Measurements from ENCODE around the gene FAM83G.
"Not testable (repeated sequence)": the region's sequence is repeated elsewhere in the genome, so short reads cannot be mapped to it uniquely, and the experiment has no call there.

The FAM83G gene

DNA sequence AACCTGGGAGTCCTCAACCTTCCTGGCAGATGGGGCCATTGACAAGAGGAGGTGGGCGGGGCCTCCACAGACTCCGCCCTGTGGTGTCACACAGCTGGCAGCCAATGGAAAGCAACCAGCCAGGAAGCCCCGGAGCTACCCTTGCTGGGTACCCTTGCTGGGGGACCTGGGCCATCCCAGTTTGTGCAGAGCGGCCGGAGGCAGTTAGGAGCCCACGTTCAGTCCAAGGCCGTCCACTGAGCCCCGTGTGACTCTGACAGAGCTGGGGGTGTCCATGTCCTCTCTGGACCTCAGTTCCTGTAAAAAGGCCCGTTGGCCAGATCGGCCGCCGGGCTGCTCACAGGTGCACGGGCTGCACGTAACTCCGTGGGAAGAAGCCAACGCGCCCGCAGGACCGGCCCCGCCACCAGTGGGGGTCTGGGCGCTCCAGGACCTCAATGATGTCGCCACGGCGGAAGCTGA is 17.1 kb upstream of the FAM83G start:
- H3K27me3 ChIP-seq (ENCODE audit: insufficient read depth, low read length, poor library complexity) = no peaks in the 10 kb centered on the region
- WGBS (ENCODE audit: extremely low coverage, insufficient coverage, low lambda C conversion rate) = no CpG with 5 or more reads among the region's 24 CpGs
- H3K18ac ChIP-seq (ENCODE audit: low read length) = no peak overlapping the region
- no peak overlapping the region for H4K8ac ChIP-seq (ENCODE audit: low read depth, low read length)
- H3K4me3 ChIP-seq (ENCODE audit: low read length) = no peak overlapping the region
- no peak overlapping the region for H3K4me2 ChIP-seq (ENCODE audit: low read length)
- H2BK120ac ChIP-seq (ENCODE audit: low read depth, low read length) = no peak overlapping the region
- no peak overlapping the region for H3K9ac ChIP-seq (ENCODE audit: low read length)
- no peaks in the 10 kb centered on the region for H3K36me3 ChIP-seq (ENCODE audit: control insufficient read depth, insufficient read depth, low read length)
- no peak overlapping the region for H3K23ac ChIP-seq (ENCODE audit: low read length)
- no peaks in the 10 kb centered on the region for H3K4me1 ChIP-seq (ENCODE audit: control insufficient read depth, low read depth, low read length)
- no peaks in the 10 kb centered on the region for H3K79me2 ChIP-seq (ENCODE audit: control insufficient read depth, insufficient read depth, low read length)
- no peak overlapping the region for H3K4ac ChIP-seq (ENCODE audit: low read depth, low read length)
- no peaks in the 10 kb centered on the region for H3K79me1 ChIP-seq (ENCODE audit: low read length)
- DNase-seq = no peak
- no peak overlapping the region for H2BK15ac ChIP-seq (replicated peaks; ENCODE audit: low read depth)
- no peak overlapping the region for H2AK5ac ChIP-seq (ENCODE audit: low read length)
- H3K27ac ChIP-seq (ENCODE audit: low read depth, low read length) = no peak overlapping the region
- no peak overlapping the region for H4K5ac ChIP-seq (ENCODE audit: low read length)
- no peak overlapping the region for H3K56ac ChIP-seq (ENCODE audit: low read length)
- H2BK5ac ChIP-seq (ENCODE audit: low read length) = no peak overlapping the region

DNA sequence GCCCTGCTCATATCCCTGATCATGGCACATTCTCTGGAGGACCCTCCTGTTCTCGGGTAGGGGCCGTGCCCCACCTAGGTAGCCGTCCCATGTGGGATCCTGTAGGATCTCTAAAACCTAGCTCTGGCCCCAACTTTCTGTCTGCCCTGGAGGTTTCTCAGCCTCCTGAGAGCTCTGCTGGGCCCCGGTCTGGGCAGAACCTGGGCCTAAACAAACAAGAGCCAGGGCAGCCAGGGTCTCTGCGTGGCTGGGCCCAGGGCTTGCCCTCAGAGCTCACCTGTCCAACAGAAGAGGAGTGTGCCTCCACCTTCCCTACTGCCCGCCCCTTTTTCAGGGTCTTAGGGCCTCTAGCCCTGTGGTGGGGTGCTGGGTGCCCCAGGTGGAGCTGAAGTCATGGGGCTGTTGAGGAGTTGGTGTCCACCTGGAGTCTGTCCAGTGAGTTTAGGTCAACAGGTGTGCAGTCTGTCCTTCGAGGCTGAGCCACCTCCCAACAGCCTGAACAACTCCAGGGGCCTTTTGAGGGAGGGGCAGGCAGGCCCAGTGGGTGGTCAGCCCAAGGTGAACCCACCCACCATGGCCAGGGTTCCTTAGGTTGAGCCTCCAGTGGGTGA is 16.6 kb upstream of the FAM83G start:
- not testable (repeated sequence) for H3K23ac ChIP-seq (ENCODE audit: low read length); H4K5ac ChIP-seq (ENCODE audit: low read length); H2AK5ac ChIP-seq (ENCODE audit: low read length); DNase-seq; H2BK5ac ChIP-seq (ENCODE audit: low read length); H4K8ac ChIP-seq (ENCODE audit: low read depth, low read length); H2BK15ac ChIP-seq (replicated peaks; ENCODE audit: low read depth); H3K4me1 ChIP-seq (ENCODE audit: control insufficient read depth, low read depth, low read length); H3K27ac ChIP-seq (ENCODE audit: low read depth, low read length); H3K4me2 ChIP-seq (ENCODE audit: low read length); H3K36me3 ChIP-seq (ENCODE audit: control insufficient read depth, insufficient read depth, low read length); H3K79me2 ChIP-seq (ENCODE audit: control insufficient read depth, insufficient read depth, low read length); H3K56ac ChIP-seq (ENCODE audit: low read length); H3K27me3 ChIP-seq (ENCODE audit: insufficient read depth, low read length, poor library complexity); H3K18ac ChIP-seq (ENCODE audit: low read length); H2BK120ac ChIP-seq (ENCODE audit: low read depth, low read length); H3K79me1 ChIP-seq (ENCODE audit: low read length); H3K9ac ChIP-seq (ENCODE audit: low read length); H3K4ac ChIP-seq (ENCODE audit: low read depth, low read length); H3K4me3 ChIP-seq (ENCODE audit: low read length)
- WGBS (ENCODE audit: extremely low coverage, insufficient coverage, low lambda C conversion rate) = no CpG with 5 or more reads among the region's 7 CpGs

DNA sequence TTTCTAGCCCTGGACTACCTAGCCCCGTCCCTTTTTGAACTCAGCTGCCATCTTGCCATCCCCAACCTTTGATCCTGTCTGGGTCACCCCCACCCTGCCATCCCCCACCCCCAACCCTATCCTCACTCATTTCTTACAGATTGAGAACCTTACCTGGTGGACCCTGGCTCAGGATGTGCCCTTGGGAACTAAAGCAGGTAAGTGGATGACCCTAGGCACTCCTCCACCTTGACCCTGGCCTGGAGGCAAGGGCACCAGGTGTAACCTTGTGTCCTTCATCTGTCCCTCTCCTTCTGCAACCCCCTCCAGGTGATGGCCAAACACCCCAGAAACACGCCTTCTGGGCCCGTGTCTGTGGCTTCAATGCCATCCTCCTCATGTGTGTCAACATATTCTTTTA is 15.5 kb upstream of the FAM83G start:
- no peak for DNase-seq
- H2BK15ac ChIP-seq (replicated peaks; ENCODE audit: low read depth) = no peak overlapping the region

DNA sequence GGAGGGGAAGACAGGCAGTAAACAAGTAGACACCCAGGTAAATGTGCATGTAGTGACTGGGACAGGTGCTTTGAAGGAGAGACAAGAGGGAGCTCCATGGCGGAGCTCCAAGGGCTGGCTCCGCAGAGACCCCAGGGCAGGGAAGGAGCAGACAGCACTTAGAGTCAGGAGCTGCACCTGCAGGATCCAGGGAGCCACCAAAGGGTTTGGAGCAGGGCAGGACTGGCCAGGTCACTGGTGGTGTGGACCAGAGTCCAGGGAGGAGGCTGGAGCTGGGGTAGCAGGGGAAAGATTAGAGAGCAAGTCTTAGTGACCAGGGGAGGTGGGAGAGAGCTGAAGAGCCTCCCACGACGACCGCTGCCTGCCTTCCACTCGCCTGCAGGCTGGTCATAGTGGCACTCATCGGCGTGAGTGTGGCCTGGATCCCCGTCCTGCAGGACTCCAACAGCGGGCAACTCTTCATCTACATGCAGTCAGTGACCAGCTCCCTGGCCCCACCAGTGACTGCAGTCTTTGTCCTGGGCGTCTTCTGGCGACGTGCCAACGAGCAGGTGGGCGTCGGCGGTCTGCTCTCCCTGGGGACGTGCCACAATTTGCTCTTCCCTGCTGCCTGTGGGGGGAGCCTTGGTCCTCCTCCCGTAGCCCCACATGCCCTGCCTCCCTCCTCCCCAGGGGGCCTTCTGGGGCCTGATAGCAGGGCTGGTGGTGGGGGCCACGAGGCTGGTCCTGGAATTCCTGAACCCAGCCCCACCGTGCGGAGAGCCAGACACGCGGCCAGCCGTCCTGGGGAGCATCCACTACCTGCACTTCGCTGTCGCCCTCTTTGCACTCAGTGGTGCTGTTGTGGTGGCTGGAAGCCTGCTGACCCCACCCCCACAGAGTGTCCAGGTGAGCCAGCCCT is 14.7 kb upstream of the FAM83G start:
- DNase-seq = no peak
- Histone ChIP-seq H3K56ac (ENCODE audit: low read length) (no peak overlapping the region), H3K4me1 (ENCODE audit: control insufficient read depth, low read depth, low read length) (no peaks in the 10 kb centered on the region), H3K4me3 (ENCODE audit: low read length) (no peak overlapping the region), H4K8ac (ENCODE audit: low read depth, low read length) (no peak overlapping the region), H4K5ac (ENCODE audit: low read length) (no peak overlapping the region), H3K4me2 (ENCODE audit: low read length) (no peak overlapping the region), H3K79me1 (ENCODE audit: low read length) (no peaks in the 10 kb centered on the region), H3K23ac (ENCODE audit: low read length) (no peak overlapping the region), H2BK15ac (replicated peaks; ENCODE audit: low read depth) (no peak overlapping the region), H3K27me3 (ENCODE audit: insufficient read depth, low read length, poor library complexity) (no peaks in the 10 kb centered on the region), H2BK5ac (ENCODE audit: low read length) (no peak overlapping the region), H3K79me2 (ENCODE audit: control insufficient read depth, insufficient read depth, low read length) (no peaks in the 10 kb centered on the region), H3K9ac (ENCODE audit: low read length) (no peak overlapping the region), H3K36me3 (ENCODE audit: control insufficient read depth, insufficient read depth, low read length) (no peaks in the 10 kb centered on the region), H2BK120ac (ENCODE audit: low read depth, low read length) (no peak overlapping the region), H2AK5ac (ENCODE audit: low read length) (no peak overlapping the region), H3K27ac (ENCODE audit: low read depth, low read length) (no peak overlapping the region), H3K4ac (ENCODE audit: low read depth, low read length) (no peak overlapping the region), H3K18ac (ENCODE audit: low read length) (no peak overlapping the region)
- no CpG with 5 or more reads among the region's 27 CpGs for WGBS (ENCODE audit: extremely low coverage, insufficient coverage, low lambda C conversion rate)

More for the DNA sequence above, 15.5 kb upstream of the FAM83G start:
- H3K4me1 ChIP-seq (ENCODE audit: control insufficient read depth, low read depth, low read length) = no peaks in the 10 kb centered on the region
- no peak overlapping the region for H3K23ac ChIP-seq (ENCODE audit: low read length)
- WGBS (ENCODE audit: extremely low coverage, insufficient coverage, low lambda C conversion rate) = no CpG with 5 or more reads among the region's 3 CpGs
- no peak overlapping the region for H4K8ac ChIP-seq (ENCODE audit: low read depth, low read length)
- H3K27me3 ChIP-seq (ENCODE audit: insufficient read depth, low read length, poor library complexity) = no peaks in the 10 kb centered on the region
- H3K9ac ChIP-seq (ENCODE audit: low read length) = no peak overlapping the region
- H2BK5ac ChIP-seq (ENCODE audit: low read length) = no peak overlapping the region
- no peaks in the 10 kb centered on the region for H3K79me1 ChIP-seq (ENCODE audit: low read length)
- no peak overlapping the region for H4K5ac ChIP-seq (ENCODE audit: low read length)
- no peak overlapping the region for H3K4ac ChIP-seq (ENCODE audit: low read depth, low read length)
- H3K4me3 ChIP-seq (ENCODE audit: low read length) = no peak overlapping the region
- H3K4me2 ChIP-seq (ENCODE audit: low read length) = no peak overlapping the region
- no peak overlapping the region for H3K56ac ChIP-seq (ENCODE audit: low read length)
- no peak overlapping the region for H3K18ac ChIP-seq (ENCODE audit: low read length)
- H3K36me3 ChIP-seq (ENCODE audit: control insufficient read depth, insufficient read depth, low read length) = no peaks in the 10 kb centered on the region
- no peak overlapping the region for H3K27ac ChIP-seq (ENCODE audit: low read depth, low read length)
- H3K79me2 ChIP-seq (ENCODE audit: control insufficient read depth, insufficient read depth, low read length) = no peaks in the 10 kb centered on the region
- no peak overlapping the region for H2BK120ac ChIP-seq (ENCODE audit: low read depth, low read length)
- H2AK5ac ChIP-seq (ENCODE audit: low read length) = no peak overlapping the region

DNA sequence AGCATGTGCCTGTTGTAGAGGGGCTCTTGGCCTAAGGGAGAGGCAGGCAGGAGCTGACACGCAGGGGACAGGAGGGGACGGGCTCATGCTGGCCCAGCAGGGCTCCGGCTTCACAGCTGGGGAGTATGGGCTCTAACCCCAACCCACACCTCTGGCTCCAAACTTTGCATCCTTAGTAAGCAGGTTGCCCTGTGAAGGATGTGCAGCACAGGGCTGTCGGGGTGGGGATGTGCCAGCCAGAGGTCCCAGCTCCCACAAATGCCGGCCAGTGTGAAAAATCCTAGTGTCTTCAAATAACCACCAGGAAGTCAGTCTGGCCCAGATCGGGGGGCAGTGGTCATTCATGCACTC is 14.0 kb upstream of the FAM83G start:
- Histone ChIP-seq H2BK120ac (ENCODE audit: low read depth, low read length) (no peak overlapping the region), H3K36me3 (ENCODE audit: control insufficient read depth, insufficient read depth, low read length) (no peaks in the 10 kb centered on the region), H3K27me3 (ENCODE audit: insufficient read depth, low read length, poor library complexity) (no peaks in the 10 kb centered on the region), H2BK15ac (replicated peaks; ENCODE audit: low read depth) (no peak overlapping the region), H2BK5ac (ENCODE audit: low read length) (no peak overlapping the region), H3K27ac (ENCODE audit: low read depth, low read length) (no peak overlapping the region), H3K9ac (ENCODE audit: low read length) (no peak overlapping the region), H3K79me2 (ENCODE audit: control insufficient read depth, insufficient read depth, low read length) (no peaks in the 10 kb centered on the region), H3K4me3 (ENCODE audit: low read length) (no peak overlapping the region), H3K23ac (ENCODE audit: low read length) (no peak overlapping the region), H3K79me1 (ENCODE audit: low read length) (no peaks in the 10 kb centered on the region), H3K18ac (ENCODE audit: low read length) (no peak overlapping the region), H2AK5ac (ENCODE audit: low read length) (no peak overlapping the region), H3K56ac (ENCODE audit: low read length) (no peak overlapping the region), H4K8ac (ENCODE audit: low read depth, low read length) (no peak overlapping the region), H3K4me1 (ENCODE audit: control insufficient read depth, low read depth, low read length) (no peaks in the 10 kb centered on the region), H4K5ac (ENCODE audit: low read length) (no peak overlapping the region), H3K4ac (ENCODE audit: low read depth, low read length) (no peak overlapping the region), H3K4me2 (ENCODE audit: low read length) (no peak overlapping the region)
- WGBS (ENCODE audit: extremely low coverage, insufficient coverage, low lambda C conversion rate) = no CpG with 5 or more reads among the region's 6 CpGs
- DNase-seq = no peak
